GM12892 (cell line): ENCODE measurements around the gene TMEM143.

Experiments used
- POLR2A ChIP-seq: IDR thresholded peaks from 2 replicates; pipeline ENCODE4 v1.6.1; 2011; ENCODE audit warnings: low read depth, low read length, control low read depth
- POLR2AphosphoS5 ChIP-seq: IDR thresholded peaks from 2 replicates; pipeline ENCODE4 v1.6.1; 2011; ENCODE audit warnings: low read depth, low read length, control low read depth
- TAF1 ChIP-seq: IDR thresholded peaks from 2 replicates; pipeline ENCODE4 v1.6.1; 2011; ENCODE audit warnings: low read depth, mild to moderate bottlenecking, control low read depth, low read length, borderline replicate concordance

DNA sequence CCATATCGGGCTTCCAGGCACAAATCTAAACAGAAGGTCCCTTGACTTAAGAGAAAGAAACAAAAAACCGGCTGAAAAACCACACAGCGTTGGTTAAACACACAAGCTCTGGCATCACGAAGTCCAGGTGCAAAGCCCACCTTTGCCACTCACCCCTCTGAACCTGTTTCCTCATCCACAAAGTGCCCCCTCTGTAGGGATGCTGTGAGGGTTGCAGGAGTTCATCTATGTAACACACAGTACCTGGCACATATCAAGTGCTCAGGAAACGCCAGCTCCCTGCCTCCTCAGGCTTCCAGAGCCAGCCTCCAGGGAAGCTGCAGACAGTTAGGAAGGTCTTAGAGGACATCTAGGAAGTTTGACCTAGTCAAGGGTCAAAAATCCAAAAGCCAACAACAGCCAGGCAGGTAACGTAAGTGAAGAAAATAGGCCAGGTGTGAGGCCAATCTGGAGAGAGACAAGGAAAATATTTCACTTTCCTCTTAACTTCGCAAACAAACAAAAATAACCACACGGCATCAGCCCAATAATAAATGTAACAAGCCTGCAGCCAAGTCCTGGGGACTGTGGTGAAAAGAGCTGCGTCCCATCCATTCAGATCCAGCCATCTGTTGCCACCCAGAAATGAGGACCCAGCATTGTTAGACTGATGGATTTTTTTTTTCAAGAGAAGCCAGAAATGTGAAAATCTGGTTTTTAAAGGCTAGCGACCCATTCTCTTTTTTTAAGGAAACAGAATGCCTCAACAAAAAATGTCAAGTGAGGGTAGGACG is 17.6 kb upstream of the TMEM143 start:
- no peak for TF ChIP-seq POLR2AphosphoS5
- TF ChIP-seq POLR2A: no peak
- TF ChIP-seq TAF1: no peak
